LoVo (cell line): ENCODE measurements around the gene ZNF30.
"Not testable (repeated sequence)": the region's sequence is repeated elsewhere in the genome, so short reads cannot be mapped to it uniquely, and the experiment has no call there.

Experiments used
- DNase-seq: peaks from one replicate; pipeline ENCODE4 v3.0.0-alpha.2; 2016; ENCODE audit warnings: low spot score

Gene ZNF30

GRCh38 chr19:34985249-34986022 lies 58.7 kb downstream of the ZNF30 start:
- DNase-seq: no peak

DNA sequence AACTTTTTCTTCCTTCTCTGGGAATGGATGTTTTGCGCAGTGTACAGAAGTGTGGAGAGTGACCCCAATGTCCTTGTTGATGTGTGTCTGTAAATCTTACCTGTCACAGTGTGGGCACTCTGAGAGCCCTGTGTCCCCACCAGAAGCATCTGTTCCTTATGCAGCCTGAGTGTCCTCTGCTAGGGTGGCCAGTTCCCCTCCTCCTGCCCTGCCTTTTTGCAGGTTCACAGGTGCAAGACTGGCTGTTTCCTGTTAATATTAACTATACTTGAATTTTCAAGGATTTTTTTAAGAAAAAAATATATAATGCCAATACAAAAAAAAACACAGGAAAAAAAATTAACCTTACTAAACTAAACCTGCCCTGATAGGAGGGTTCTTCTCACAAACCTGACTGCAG lies 61.4 kb downstream of the ZNF30 start:
- DNase-seq: no peak

GRCh38 chr19:34989298-34989697 lies 62.6 kb downstream of the ZNF30 start:
- no peak for DNase-seq

DNA sequence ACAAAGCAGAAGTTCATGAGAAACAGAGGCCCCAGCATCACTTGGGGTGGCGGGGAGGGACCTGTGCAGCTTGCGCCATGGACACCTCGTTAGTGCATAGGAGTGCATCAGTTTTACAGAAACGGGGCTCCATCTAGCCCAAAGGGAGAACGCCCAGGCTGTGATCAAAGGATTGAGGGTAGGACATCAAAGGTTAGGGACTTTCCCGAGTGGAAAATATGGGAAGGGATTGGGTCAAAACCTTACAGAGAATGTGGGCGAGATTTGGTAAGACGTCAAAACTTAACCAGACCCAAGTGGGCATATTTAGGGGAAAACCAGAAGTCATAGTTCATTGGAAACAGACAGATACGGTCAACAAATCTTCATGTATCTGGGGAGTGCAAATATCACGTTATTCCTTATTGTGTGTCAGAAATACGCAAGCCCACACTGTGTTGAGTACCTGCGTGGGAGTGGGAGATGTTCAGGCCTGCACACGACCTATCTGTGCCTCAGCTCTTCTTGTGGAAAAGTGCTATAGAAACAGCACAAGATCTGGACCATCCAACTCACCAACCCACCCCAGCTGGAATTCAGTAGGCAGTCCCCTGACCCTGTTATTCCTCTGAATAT lies 64.0 kb downstream of the ZNF30 start:
- DNase-seq: no peak

- DNase-seq: no peak
Observed at GRCh38 chr19:34991542-34992333, 65.0 kb downstream of the ZNF30 start.

- DNase-seq: not testable (repeated sequence)
Observed at GRCh38 chr19:34992582-34992981, 65.9 kb downstream of the ZNF30 start.

GRCh38 chr19:34994286-34994642 lies 67.6 kb downstream of the ZNF30 start:
- DNase-seq: no peak
